ENCODE data around the gene ZNF664. TPM values are rescaled to one million over a fixed set of nuclear protein-coding genes. Genes with fewer than 3 reads are reported as not detected.

Gene ZNF664
- total and polyA plus RNA-seq, 10 of the 15 experiments (the other 5 are each of a cell fraction or from before 2014, with no cell fraction given): 1.8 to 65.6 (median 30.8) TPM

DNA sequence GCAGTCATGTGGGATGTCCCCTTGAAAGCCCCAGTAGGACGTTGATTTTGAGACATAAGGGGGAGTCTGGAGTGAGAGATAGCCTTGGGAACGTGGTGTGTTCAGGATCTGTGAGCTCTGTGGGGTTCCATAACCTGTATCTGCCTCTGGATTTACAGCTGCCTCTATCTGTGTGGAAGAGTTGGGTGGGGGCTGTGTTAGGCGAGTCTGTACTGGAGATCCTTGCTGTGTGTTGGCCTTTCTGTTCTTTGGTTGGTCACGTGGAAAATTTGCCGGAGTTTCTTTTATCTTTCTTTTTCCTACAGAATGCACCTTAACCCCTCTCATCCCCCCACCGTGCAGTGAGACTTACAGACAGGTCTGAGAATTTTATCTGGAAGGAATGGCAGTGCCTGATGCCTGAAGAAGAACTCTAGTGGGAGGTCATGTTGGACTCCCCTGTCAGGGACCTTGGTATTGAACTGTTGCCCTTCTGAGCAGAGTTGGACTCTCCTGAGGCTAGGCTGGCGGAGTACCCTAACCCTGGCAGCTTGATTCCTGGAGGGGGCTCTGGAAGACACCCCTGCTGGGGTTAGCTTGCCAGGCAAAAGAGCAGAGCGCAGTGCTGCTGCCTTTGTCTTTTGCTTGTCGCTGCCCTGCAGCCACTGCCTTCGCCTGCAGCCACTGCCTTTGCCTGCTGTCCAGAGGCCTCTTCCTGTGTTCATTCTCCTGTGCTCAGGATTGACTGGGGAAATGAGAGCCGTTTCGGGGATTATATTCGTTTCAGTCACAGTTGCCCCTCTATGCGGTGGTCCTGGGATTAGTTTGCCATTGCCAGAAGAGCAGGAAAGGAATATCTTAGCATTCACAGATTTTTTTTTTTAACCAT lies 34.1 kb downstream of the ZNF664 start:
- CTCF ChIA-PET: interaction anchor here (1.0 to 1.6 kb wide), 5 partner anchors 10 to 765 kb away, joined by 3 to 9 read pairs (median 3); no protein-coding TSS in a partner anchor
- intact Hi-C loops (cut with micrococcal nuclease; ENCODE audit: unreplicated experiment): no loop called here
- no peaks in the 10 kb centered on the region for H3K9me3 ChIP-seq (replicated peaks; ENCODE audit: control insufficient read depth, insufficient read depth, low read length)
- ATAC-seq (no peak), DNase-seq (ENCODE audit: low read depth, low spot score) (no peak), FAIRE-seq (no peak)
- peak overlapping the region; percentile 73 for H3K27ac ChIP-seq (ENCODE audit: control insufficient read depth, insufficient read depth)
- peak overlapping the region; percentile 73; the same call in 1 of the 2 replicates for H2AFZ ChIP-seq (ENCODE audit: control insufficient read depth, low read depth, low read length)
- in situ Hi-C loops (cut with MboI): no loop called here
- H3K4me1 ChIP-seq (ENCODE audit: control insufficient read depth, insufficient read depth, low read length): peaks cover 14% of the 10 kb centered on the region
- peak overlapping the region; percentile 36 for H3K9ac ChIP-seq (ENCODE audit: control insufficient read depth, insufficient read depth, low read length)
- peaks cover 5 to 12% of the 10 kb centered on the region in 2 experiments; a peak in 3 of 4 replicates for H3K36me3 ChIP-seq (ENCODE audit: control insufficient read depth in 2 of 2, insufficient read depth in 2 of 2, low read length in 1 of 2)
- H3K4me3 ChIP-seq: no peak overlapping the region
- BruUV-seq (replicated peaks): no TSS peak
- SMC1A ChIA-PET (ENCODE audit: uncharacterized antibody, unreplicated experiment): interaction anchor here (0.6 to 1.7 kb wide), 4 partner anchors 12 to 758 kb away, joined by 3 read pairs; no protein-coding TSS in a partner anchor
- WGBS (ENCODE audit: insufficient coverage, insufficient replicate concordance, low lambda C conversion rate, missing lambda C conversion rate): 88% methylated on average over 14 of the region's 14 CpGs
- H3K79me2 ChIP-seq (ENCODE audit: control insufficient read depth, insufficient read depth, low read length): no peaks in the 10 kb centered on the region; the same call in 1 of the 2 replicates
- no peaks in the 10 kb centered on the region for H3K27me3 ChIP-seq (replicated peaks in 1 of 2; ENCODE audit: control insufficient read depth in 2 of 2, insufficient read depth in 2 of 2, low read length in 1 of 2)
- TF ChIP-seq ZNF622 (IDR thresholded peaks at IDR 0.05) (no peak), ZNF24 (IDR thresholded peaks at IDR 0.05) (no peak), NR2C1 (IDR thresholded peaks at IDR 0.05) (no peak), GABPA (IDR thresholded peaks at IDR 0.05; ENCODE audit: low read depth) (no peak), NFYB (IDR thresholded peaks at IDR 0.05; ENCODE audit: insufficient read depth, low read depth, low read length) (no peak), FOXM1 (IDR thresholded peaks at IDR 0.05; ENCODE audit: low read depth, low read length) (no peak), ETV6 (conservative IDR thresholded peaks at IDR 0.05 in 1 of 2, IDR thresholded peaks at IDR 0.05 in 1 of 2; ENCODE audit: borderline replicate concordance in 1 of 2, low read depth in 1 of 2) (no peak), KDM1A (IDR thresholded peaks at IDR 0.05; ENCODE audit: borderline replicate concordance) (no peak)
- TF ChIP-seq, protein P1, sequence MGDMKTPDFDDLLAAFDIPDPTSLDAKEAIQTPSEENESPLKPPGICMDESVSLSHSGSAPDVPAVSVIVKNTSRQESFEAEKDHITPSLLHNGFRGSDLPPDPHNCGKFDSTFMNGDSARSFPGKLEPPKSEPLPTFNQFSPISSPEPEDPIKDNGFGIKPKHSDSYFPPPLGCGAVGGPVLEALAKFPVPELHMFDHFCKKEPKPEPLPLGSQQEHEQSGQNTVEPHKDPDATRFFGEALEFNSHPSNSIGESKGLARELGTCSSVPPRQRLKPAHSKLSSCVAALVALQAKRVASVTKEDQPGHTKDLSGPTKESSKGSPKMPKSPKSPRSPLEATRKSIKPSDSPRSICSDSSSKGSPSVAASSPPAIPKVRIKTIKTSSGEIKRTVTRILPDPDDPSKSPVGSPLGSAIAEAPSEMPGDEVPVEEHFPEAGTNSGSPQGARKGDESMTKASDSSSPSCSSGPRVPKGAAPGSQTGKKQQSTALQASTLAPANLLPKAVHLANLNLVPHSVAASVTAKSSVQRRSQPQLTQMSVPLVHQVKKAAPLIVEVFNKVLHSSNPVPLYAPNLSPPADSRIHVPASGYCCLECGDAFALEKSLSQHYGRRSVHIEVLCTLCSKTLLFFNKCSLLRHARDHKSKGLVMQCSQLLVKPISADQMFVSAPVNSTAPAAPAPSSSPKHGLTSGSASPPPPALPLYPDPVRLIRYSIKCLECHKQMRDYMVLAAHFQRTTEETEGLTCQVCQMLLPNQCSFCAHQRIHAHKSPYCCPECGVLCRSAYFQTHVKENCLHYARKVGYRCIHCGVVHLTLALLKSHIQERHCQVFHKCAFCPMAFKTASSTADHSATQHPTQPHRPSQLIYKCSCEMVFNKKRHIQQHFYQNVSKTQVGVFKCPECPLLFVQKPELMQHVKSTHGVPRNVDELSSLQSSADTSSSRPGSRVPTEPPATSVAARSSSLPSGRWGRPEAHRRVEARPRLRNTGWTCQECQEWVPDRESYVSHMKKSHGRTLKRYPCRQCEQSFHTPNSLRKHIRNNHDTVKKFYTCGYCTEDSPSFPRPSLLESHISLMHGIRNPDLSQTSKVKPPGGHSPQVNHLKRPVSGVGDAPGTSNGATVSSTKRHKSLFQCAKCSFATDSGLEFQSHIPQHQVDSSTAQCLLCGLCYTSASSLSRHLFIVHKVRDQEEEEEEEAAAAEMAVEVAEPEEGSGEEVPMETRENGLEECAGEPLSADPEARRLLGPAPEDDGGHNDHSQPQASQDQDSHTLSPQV (IDR thresholded peaks at IDR 0.05): no peak
- peak overlapping the region; percentile 80 for H3K4me2 ChIP-seq (ENCODE audit: control insufficient read depth, insufficient read depth)
- no peaks in the 10 kb centered on the region for H4K20me1 ChIP-seq (ENCODE audit: control insufficient read depth, insufficient read depth)
- POLR2A ChIA-PET: no interaction called here
- RAD21 ChIA-PET (ENCODE audit: unreplicated experiment): no interaction called here

All from GM12878 (cell line).